Esophagus muscularis mucosa (tissue), 4 donors: ENCODE measurements around the gene GDI1. TPM values are rescaled to one million over a fixed set of nuclear protein-coding genes. Genes with fewer than 3 reads are reported as not detected.

ENCODE experiments used
- DNase-seq: peaks from one replicate; pipeline ENCODE4 v3.0.0-alpha.2; 2017; ENCODE audit errors: extremely low spot score
- H3K27ac ChIP-seq, 4 donors: fragments of 200-600 bp; sonication (generic); replicated peaks in 1 of 4; 1 replicate in 3 of 4; 2 replicates in 1 of 4; pipeline ENCODE4 v1.5.1; 2016 to 2019; ENCODE audit warnings: mild to moderate bottlenecking in 1 of 4
- H3K27me3 ChIP-seq, 4 donors: fragments of 200-600 bp; sonication (generic); one replicate each; pipeline versions ENCODE4 v1.5.1 to v1.6.0; 2016 to 2019
- H3K36me3 ChIP-seq, 4 donors: fragments of 200-600 bp; sonication (generic); one replicate each; pipeline ENCODE4 v1.5.1; 2016 to 2019
- H3K4me1 ChIP-seq, 4 donors: fragments of 200-600 bp; sonication (generic); one replicate each; pipeline ENCODE4 v1.5.1; 2016 to 2019
- H3K4me3 ChIP-seq, 4 donors: fragments of 200-600 bp; sonication (generic); 1 replicate in 2 of 4; 2 replicates in 2 of 4; pipeline ENCODE4 v1.5.1; 2016 to 2019; ENCODE audit warnings: mild to moderate bottlenecking in 4 of 4, moderate library complexity in 1 of 4
- H3K9me3 ChIP-seq, 4 donors: fragments of 200-600 bp; sonication (generic); 1 replicate in 3 of 4; 2 replicates in 1 of 4; pipeline ENCODE4 v1.5.1; 2016 to 2019
- EP300 ChIP-seq: sonication (generic); formaldehyde crosslinking; IDR thresholded peaks from one replicate; pipeline ENCODE4 v1.6.1; 2017; ENCODE audit warnings: antibody characterized with exemption
- POLR2A ChIP-seq: fragments of 450-650 bp; IDR thresholded peaks from one replicate; pipeline ENCODE4 v1.6.1; 2017; ENCODE audit warnings: antibody characterized with exemption, moderate library complexity, mild to moderate bottlenecking, low read depth
- POLR2AphosphoS5 ChIP-seq, 2 donors: sonication (generic); formaldehyde crosslinking; IDR thresholded peaks; one replicate each; pipeline ENCODE4 v1.6.1; 2017; ENCODE audit warnings: antibody characterized with exemption in 2 of 2
- WGBS: methylation state at CpG from one replicate; pipeline ENCODE4 v1.1.5; 2018; 5-methylcytosine and 5-hydroxymethylcytosine counted together
- intact Hi-C: fragments of 100-400 bp; cut with DNase I; formaldehyde crosslinking; loops from one replicate; pipeline ENCODE4 v1.15.1; 2023
- total RNA-seq, 4 donors: library from RNA; depleted of rRNA; stranded (reverse); fragments of >200 nt; gene quantifications; one replicate each; pipeline versions ENCODE4 v1.1.0 to v1.2.1, GENCODE V29; 2016
- TF ChIP-seq, protein P1 (sequence below), 3 experiments: fragments of 200-600 bp in 2 of 3; fragments of 450-650 bp in 1 of 3; sonication (generic) in 2 of 3; IDR thresholded peaks; one replicate each; pipeline ENCODE4 v1.5.1; 2017 to 2019; ENCODE audit warnings: antibody characterized with exemption in 3 of 3, mild to moderate bottlenecking in 2 of 3, moderate library complexity in 1 of 3

Gene GDI1
- total RNA-seq, 4 donors from 2014 or later: 105 to 148 (median 128) TPM

DNA sequence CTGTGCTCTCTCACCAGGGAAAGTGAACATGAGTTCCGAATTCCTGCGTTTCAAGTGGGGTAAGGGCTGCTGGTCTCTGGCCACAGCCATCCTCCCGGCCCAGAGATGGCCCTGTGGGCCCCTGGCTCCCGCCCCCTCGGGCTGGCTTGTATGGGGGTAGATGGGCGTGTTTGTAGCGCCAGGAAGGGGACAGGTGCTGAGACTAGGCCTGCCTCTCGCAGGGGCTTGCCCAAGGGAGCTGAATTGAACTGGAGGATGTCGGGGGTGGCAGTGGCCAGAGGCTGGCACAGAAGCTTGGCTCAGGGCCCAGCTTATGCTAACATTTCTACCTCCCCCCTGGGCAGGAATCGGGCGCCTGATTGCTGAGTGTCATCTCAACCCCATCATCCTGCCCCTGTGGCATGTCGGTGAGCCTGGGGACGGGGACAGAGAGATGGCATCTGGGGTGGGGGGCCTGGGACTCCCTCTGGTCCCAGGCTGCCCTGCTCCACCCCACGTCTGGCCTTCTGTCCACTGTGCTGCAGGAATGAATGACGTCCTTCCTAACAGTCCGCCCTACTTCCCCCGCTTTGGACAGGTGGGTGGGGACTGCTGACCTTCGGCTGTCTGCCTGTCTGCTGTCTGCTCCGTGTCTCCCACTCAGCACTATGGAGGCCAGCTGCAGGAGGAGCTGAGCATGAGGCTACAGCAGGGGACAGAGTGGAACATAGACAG is 17.1 kb upstream of the GDI1 start:
- Histone ChIP-seq H3K4me3 (no peak overlapping the region), H3K27me3 (no peaks in the 10 kb centered on the region), H3K27ac (peak overlapping the region; percentile 15 to 33 (median 20)), H3K9me3 (no peaks in the 10 kb centered on the region), H3K4me1 (peaks cover 4 to 9% (median 6%) of the 10 kb centered on the region in 4 donors), H3K36me3 (peaks cover 0 to 24% (median 8%) of the 10 kb centered on the region in 4 donors)
- DNase-seq: no peak
- WGBS: 73% methylated on average over 12 of the region's 19 CpGs
- intact Hi-C loops: no loop called here
- no peak for TF ChIP-seq POLR2A
- no peak for TF ChIP-seq EP300
- TF ChIP-seq, protein P1, sequence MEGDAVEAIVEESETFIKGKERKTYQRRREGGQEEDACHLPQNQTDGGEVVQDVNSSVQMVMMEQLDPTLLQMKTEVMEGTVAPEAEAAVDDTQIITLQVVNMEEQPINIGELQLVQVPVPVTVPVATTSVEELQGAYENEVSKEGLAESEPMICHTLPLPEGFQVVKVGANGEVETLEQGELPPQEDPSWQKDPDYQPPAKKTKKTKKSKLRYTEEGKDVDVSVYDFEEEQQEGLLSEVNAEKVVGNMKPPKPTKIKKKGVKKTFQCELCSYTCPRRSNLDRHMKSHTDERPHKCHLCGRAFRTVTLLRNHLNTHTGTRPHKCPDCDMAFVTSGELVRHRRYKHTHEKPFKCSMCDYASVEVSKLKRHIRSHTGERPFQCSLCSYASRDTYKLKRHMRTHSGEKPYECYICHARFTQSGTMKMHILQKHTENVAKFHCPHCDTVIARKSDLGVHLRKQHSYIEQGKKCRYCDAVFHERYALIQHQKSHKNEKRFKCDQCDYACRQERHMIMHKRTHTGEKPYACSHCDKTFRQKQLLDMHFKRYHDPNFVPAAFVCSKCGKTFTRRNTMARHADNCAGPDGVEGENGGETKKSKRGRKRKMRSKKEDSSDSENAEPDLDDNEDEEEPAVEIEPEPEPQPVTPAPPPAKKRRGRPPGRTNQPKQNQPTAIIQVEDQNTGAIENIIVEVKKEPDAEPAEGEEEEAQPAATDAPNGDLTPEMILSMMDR (IDR thresholded peaks at IDR 0.05): no peak
- no peak for TF ChIP-seq POLR2AphosphoS5 (IDR thresholded peaks at IDR 0.05)

DNA sequence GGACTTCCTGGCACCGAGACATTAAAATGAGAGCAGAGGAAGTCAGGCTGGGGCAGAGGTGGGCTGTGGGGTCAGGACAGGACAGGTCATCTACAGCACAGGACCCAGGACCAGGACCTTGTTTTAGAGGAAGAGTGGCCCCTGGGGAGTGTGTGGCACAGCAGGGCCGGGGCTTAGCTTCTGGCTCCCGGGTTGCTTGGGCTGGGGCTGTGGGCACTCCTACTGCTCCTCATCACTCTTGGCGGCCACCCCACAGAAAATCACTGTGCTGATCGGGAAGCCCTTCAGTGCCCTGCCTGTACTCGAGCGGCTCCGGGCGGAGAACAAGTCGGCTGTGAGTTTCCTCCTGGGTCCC is 16.6 kb upstream of the GDI1 start:
- intact Hi-C loops: no loop called here
- no peak for DNase-seq
- Histone ChIP-seq H3K27me3 (no peaks in the 10 kb centered on the region), H3K4me3 (no peak overlapping the region), H3K9me3 (no peaks in the 10 kb centered on the region), H3K4me1 (peaks cover 4 to 9% (median 6%) of the 10 kb centered on the region in 4 donors), H3K27ac (peak overlapping the region in 3 of 4 donors; percentile 15 to 21 (median 20)), H3K36me3 (peaks cover 0 to 20% (median 5%) of the 10 kb centered on the region in 4 donors)
- no peak for TF ChIP-seq POLR2A
- TF ChIP-seq EP300: no peak
- TF ChIP-seq POLR2AphosphoS5 (IDR thresholded peaks at IDR 0.05): no peak
- TF ChIP-seq, protein P1 (IDR thresholded peaks at IDR 0.05): no peak
- WGBS: 78% methylated on average over 3 of the region's 10 CpGs

DNA sequence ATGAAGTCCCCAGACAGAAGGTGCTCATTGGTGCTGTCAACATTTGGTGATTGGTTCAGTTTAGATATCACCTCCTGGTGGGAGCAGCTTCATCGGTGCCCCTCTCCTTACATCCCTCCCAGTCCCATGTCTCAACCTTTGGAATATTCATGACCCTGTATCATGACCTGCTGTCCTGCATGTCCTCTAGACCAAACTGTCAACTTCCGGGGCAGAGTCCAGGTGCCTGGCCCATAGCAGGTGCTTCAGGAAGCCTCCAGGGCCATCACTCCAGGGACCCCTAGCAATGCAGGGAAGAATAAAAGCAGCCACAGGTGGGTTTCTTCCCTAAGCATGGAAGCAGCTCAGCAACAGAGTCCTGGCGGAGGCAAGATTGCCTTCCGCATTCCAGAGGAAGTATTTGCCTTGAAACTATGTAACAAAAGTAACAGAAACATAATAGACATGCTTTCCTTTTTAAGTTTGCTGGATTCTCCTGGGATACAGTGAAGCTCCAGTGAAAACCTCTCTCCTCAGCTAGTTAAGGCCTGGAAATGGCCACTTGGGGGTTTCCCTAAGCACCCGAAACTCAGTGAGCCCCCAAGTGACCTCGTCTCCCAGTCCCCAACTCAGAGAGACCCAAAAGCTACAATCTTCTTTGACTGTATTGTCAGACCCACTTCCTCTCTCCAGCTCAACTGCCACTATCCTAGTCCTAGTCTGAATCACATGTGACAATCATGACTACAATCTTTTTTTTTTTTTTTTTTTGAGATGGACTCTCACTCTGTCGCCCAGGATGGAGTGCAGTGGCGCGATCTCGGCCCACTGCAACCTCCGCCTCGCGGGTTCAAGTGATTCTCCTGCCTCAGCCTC is 9.8 kb upstream of the GDI1 start:
- H3K4me1 ChIP-seq: peaks cover 5 to 34% (median 33%) of the 10 kb centered on the region in 4 donors
- intact Hi-C loops: no loop called here
- peaks cover 0 to 9% (median 4%) of the 10 kb centered on the region in 4 donors for H3K36me3 ChIP-seq
- WGBS: 87% methylated on average over 12 of the region's 13 CpGs
- H3K27ac ChIP-seq: peak overlapping the region in 2 of 4 donors; percentile 14 to 85
- no peaks in the 10 kb centered on the region for H3K9me3 ChIP-seq
- TF ChIP-seq POLR2A: no peak
- TF ChIP-seq, protein P1 (IDR thresholded peaks at IDR 0.05): no peak
- no peak for TF ChIP-seq POLR2AphosphoS5 (IDR thresholded peaks at IDR 0.05)
- TF ChIP-seq EP300: no peak
- DNase-seq: no peak
- no peaks in the 10 kb centered on the region for H3K27me3 ChIP-seq
- peak overlapping the region in 2 of 4 donors; percentile 75 to 84 for H3K4me3 ChIP-seq

DNA sequence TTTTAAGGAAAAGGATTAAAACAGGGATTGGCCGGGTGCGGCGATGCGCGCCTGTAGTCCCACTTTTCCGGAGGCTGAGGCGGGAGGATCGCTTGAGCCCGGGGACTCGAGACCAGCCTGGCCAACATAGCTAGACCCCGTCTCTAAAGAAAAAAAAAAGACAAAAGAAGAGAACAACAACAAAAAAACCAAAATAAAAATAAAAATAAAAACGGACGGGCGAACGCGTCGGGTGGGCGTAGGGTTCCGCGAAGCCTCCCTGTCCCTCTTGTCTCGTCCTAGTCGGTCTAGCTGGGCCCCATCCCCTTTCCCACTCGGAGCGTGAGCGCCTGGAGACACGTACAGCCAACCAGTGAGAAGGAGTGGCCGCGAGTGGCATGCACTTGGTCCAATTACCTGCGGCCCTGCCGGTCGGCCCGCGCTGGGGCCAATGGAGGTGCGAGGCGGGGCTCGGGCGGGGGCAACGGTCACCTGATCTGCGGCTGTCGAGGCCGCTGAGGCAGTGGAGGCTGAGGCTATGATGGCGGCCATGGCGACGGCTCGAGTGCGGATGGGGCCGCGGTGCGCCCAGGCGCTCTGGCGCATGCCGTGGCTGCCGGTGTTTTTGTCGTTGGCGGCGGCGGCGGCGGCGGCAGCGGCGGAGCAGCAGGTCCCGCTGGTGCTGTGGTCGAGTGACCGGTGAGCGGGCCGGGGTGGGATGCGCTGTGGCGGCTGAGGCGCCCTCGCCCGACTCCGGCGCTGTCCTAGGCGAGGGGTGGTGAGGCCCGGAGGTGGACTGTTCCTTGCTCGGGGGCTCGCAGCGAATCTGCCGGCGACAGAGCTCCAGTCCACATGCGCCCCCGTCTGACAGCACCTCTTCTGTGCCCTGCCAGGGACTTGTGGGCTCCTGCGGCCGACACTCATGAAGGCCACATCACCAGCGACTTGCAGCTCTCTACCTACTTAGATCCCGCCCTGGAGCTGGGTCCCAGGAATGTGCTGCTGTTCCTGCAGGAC is 8.5 kb upstream of the GDI1 start, which contains the start of gene ATP6AP1:
TSS of gene ATP6AP1 (plus strand) at position 502 of the 996 bp plus-strand sequence. CDS start at position 518, 16 bp downstream.
- Histone ChIP-seq H3K36me3 (peaks cover 0 to 23% (median 18%) of the 10 kb centered on the region in 4 donors), H3K4me1 (peaks cover 5 to 34% (median 33%) of the 10 kb centered on the region in 4 donors), H3K27me3 (no peaks in the 10 kb centered on the region), H3K4me3 (peak within 1 kb of the TSS; percentile 69 to 84 (median 75)), H3K27ac (peak within 1 kb of the TSS; percentile 81 to 85 (median 84)), H3K9me3 (no peaks in the 10 kb centered on the region)
- peak; percentile 76 to 86 for TF ChIP-seq POLR2AphosphoS5 (IDR thresholded peaks at IDR 0.05)
- TF ChIP-seq, protein P1 (IDR thresholded peaks at IDR 0.05): no peak
- TF ChIP-seq POLR2A: peak; percentile 29
- intact Hi-C loops: no loop called here
- WGBS: 58% methylated on average over 79 of the region's 87 CpGs
- peak; percentile 96 for DNase-seq
